Measurements from ENCODE around the gene PADI3. TPM values are rescaled to one million over a fixed set of nuclear protein-coding genes. Genes with fewer than 3 reads are reported as not detected.

Gene PADI3
- polyA plus RNA-seq, 1 donor (not counting 4 experiments of a cell fraction or from before 2014, with no cell fraction given), result 6.1 TPM

DNA sequence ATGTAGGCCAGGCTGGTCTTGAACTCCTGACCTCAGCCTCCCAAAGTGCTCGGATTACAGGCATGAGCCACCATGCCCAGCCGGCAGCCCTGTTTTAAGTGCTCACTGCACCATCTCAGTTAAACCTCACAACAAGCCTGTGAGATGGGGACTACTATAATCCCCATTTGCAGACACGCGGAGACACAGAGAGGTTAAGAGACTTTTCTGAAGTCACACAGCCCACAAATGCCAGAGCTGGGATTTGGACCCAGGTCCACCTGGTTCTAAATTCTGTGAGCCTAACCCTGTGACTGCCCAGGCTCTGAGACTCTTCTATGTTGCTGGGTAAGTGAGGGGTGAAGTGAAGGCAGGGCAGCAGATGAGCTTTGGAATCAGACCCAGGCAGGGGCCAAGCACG, 37.5 kb upstream of the PADI3 start:
- TF ChIP-seq, protein P1, sequence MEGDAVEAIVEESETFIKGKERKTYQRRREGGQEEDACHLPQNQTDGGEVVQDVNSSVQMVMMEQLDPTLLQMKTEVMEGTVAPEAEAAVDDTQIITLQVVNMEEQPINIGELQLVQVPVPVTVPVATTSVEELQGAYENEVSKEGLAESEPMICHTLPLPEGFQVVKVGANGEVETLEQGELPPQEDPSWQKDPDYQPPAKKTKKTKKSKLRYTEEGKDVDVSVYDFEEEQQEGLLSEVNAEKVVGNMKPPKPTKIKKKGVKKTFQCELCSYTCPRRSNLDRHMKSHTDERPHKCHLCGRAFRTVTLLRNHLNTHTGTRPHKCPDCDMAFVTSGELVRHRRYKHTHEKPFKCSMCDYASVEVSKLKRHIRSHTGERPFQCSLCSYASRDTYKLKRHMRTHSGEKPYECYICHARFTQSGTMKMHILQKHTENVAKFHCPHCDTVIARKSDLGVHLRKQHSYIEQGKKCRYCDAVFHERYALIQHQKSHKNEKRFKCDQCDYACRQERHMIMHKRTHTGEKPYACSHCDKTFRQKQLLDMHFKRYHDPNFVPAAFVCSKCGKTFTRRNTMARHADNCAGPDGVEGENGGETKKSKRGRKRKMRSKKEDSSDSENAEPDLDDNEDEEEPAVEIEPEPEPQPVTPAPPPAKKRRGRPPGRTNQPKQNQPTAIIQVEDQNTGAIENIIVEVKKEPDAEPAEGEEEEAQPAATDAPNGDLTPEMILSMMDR (optimal IDR thresholded peaks at IDR 0.05 in 1 of 3, IDR thresholded peaks at IDR 0.05 in 1 of 3, conservative IDR thresholded peaks at IDR 0.05 in 1 of 3; ENCODE audit: extremely low read depth in 1 of 3, insufficient read depth in 2 of 3, low read length in 3 of 3), result no peak
- TF ChIP-seq EZH2 (IDR thresholded peaks at IDR 0.05; ENCODE audit: low read length), result no peak
- Histone ChIP-seq H3K9ac (ENCODE audit: control insufficient read depth, extremely low read depth, insufficient read depth, low read length) (no peak overlapping the region), H3K9me1 (ENCODE audit: control insufficient read depth, extremely low read depth, insufficient read depth, low read length) (peaks cover 2% of the 10 kb centered on the region), H3K9me3 (ENCODE audit: control insufficient read depth, low read depth, low read length) (no peaks in the 10 kb centered on the region), H3K27me3 (ENCODE audit: control insufficient read depth, extremely low read depth, insufficient read depth, low read length) (no peaks in the 10 kb centered on the region), H3K4me2 (ENCODE audit: control insufficient read depth, extremely low read depth, insufficient read depth, low read depth, low read length) (no peak overlapping the region), H3K79me2 (ENCODE audit: control insufficient read depth, insufficient read depth, low read length) (no peaks in the 10 kb centered on the region), H2AFZ (ENCODE audit: control insufficient read depth, low read length) (no peak overlapping the region), H3K4me1 (ENCODE audit: control insufficient read depth, extremely low read depth, insufficient read depth, low read length) (peaks cover 72% of the 10 kb centered on the region), H3K4me3 (ENCODE audit: control insufficient read depth in 2 of 3, extremely low read depth in 1 of 3, insufficient read depth in 2 of 3, low read depth in 1 of 3, low read length in 3 of 3) (no peak overlapping the region), H4K20me1 (ENCODE audit: control insufficient read depth, extremely low read depth, insufficient read depth, low read length) (no peaks in the 10 kb centered on the region), H3K36me3 (ENCODE audit: control insufficient read depth in 2 of 2, extremely low read depth in 1 of 2, insufficient read depth in 2 of 2, low read length in 2 of 2) (no peaks in the 10 kb centered on the region), H3K27ac (ENCODE audit: control insufficient read depth, insufficient read depth, low read length) (no peak overlapping the region)
- FAIRE-seq, result no peak
- DNase-seq (ENCODE audit: low read depth, low spot score), result no peak
- dilution Hi-C loops (cut with MboI; ENCODE audit: extremely low pct_ligation_motif_present, low sequenced_read_pairs), result no loop called here

DNA sequence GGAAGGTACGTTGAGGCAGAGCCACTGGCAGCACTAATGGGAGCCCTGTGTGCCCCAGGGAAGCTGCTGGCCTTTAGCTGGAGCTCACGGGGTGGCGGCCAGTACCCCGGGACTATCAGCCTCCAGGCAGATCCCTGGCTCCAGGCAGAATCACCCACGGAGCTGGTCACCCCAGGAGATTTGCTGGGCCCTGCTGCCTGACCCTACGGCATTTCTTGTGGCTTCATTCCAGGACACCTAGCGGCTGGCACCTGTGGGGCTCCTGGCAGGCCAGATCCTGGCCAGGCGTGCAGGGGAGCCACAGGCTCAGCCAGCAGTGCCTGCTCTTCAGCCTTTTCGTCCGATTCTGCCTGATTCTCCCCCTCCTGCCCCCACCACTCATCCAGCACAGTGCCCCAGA, 36.9 kb upstream of the PADI3 start:
- TF ChIP-seq EZH2 (IDR thresholded peaks at IDR 0.05; ENCODE audit: low read length), result no peak
- TF ChIP-seq, protein P1 (optimal IDR thresholded peaks at IDR 0.05 in 1 of 3, IDR thresholded peaks at IDR 0.05 in 1 of 3, conservative IDR thresholded peaks at IDR 0.05 in 1 of 3; ENCODE audit: extremely low read depth in 1 of 3, insufficient read depth in 2 of 3, low read length in 3 of 3), result peak in 2 of 3 experiments; percentile 17 to 32
- Histone ChIP-seq H3K9ac (ENCODE audit: control insufficient read depth, extremely low read depth, insufficient read depth, low read length) (no peak overlapping the region), H3K27ac (ENCODE audit: control insufficient read depth, insufficient read depth, low read length) (no peak overlapping the region), H3K79me2 (ENCODE audit: control insufficient read depth, insufficient read depth, low read length) (no peaks in the 10 kb centered on the region), H3K9me3 (ENCODE audit: control insufficient read depth, low read depth, low read length) (no peaks in the 10 kb centered on the region), H3K4me2 (ENCODE audit: control insufficient read depth, extremely low read depth, insufficient read depth, low read depth, low read length) (no peak overlapping the region), H2AFZ (ENCODE audit: control insufficient read depth, low read length) (no peak overlapping the region), H3K4me3 (ENCODE audit: control insufficient read depth in 2 of 3, extremely low read depth in 1 of 3, insufficient read depth in 2 of 3, low read depth in 1 of 3, low read length in 3 of 3) (no peak overlapping the region), H3K27me3 (ENCODE audit: control insufficient read depth, extremely low read depth, insufficient read depth, low read length) (no peaks in the 10 kb centered on the region), H4K20me1 (ENCODE audit: control insufficient read depth, extremely low read depth, insufficient read depth, low read length) (no peaks in the 10 kb centered on the region), H3K9me1 (ENCODE audit: control insufficient read depth, extremely low read depth, insufficient read depth, low read length) (peaks cover 2% of the 10 kb centered on the region), H3K4me1 (ENCODE audit: control insufficient read depth, extremely low read depth, insufficient read depth, low read length) (peaks cover 70% of the 10 kb centered on the region), H3K36me3 (ENCODE audit: control insufficient read depth in 2 of 2, extremely low read depth in 1 of 2, insufficient read depth in 2 of 2, low read length in 2 of 2) (no peaks in the 10 kb centered on the region)
- FAIRE-seq, result peak; percentile 39
- no peak for DNase-seq (ENCODE audit: low read depth, low spot score)
- dilution Hi-C loops (cut with MboI; ENCODE audit: extremely low pct_ligation_motif_present, low sequenced_read_pairs), result no loop called here
